Stimulated activated CD8-positive, alpha-beta memory T cell treated with anti-CD3 and anti-CD28 coated beads, Interleukin-2, amount 100 ng/mL, for 48 hours (primary cell): ENCODE measurements around the gene WIZ.

Experiments used
- DNase-seq, 2 donors: peaks; one replicate each; pipeline ENCODE4 v3.0.0-alpha.2; 2020; ENCODE audit warnings: low read depth in 2 of 2

WIZ gene

DNA sequence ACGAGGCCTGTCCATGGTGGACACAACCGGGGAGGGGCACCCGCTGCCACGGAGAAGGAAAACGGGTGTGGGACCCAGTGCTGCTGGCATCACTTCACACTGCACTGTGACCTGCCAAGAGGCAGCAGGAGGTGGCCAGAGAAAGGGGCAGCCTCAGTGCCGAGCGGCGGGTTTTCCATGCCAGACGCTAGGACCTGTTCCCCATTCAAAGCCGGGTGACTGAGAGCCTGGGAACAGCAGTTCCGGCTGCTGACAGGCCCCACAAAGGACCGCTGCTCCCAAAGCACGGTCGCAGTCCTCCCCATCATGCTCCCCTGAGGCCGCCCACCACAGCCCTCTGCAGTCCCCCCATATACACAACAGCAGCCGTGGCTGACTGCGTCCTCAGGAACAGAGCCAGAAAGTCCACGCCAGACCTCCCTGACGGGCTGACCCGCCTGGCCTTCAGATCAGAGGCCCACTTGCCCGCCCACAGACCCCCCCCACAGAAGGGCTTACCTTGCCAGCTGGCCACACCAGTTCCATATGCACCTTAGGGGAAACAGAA, 75.6 kb downstream of the WIZ start:
- no peak for DNase-seq

DNA sequence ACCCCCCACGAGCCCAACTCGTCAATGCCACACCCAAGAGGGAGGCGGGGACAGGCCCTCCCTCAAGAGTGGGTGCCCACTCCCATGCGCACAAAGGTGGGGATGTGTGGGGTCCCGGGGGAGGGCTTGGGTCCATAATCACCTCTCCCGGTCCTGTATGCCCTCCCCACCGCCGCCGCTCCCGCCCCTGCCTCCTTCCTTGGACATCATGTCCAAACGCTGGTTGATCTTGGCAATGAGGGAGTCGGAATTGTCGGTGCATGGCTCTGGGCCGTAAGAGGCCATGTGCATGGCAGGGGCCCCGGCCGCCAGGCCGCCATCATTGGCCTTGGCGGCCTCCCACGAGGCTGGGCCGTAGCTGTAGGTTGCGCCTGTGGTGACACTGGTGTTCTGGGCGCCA, 76.1 kb downstream of the WIZ start:
- DNase-seq = no peak

DNA sequence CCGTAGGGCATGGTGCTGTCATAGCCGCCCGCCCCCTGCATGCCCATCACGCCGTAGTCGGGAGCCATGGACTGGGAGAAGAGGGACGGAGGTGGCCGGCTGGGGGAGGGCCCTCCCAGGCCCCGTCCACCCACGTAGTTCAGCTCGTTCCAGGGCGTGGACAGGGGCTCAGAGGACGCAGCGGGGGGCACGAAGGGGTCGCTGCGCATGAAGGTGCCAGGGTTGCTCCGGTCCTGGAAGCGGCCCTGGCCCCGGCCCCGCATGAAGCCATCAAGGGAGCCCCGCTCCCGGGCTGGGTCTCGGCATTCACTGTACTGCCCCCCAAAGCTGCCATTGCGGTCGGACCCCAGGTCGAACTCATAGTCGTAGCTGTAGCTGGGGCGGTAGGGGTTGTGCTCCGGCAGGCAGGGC, 76.9 kb downstream of the WIZ start:
- no peak for DNase-seq

DNA sequence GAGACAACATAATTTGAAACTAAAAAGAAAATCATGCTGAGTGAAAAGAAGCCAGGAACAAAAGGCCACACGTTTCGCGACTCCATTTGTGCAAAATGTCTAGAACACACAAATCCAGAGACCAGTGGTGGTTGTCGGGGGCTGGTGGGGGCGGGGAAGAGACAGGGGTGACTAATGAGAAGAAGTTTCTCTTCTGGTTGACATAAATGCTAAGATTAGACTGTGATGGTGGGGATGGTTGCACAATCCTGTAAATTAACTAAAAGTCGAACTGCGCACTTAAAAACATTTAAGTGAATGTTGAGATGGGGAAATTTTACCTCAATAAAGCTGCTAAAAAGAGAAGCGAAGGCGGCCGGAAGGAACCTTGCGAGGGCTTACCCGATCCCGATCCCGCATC, 77.3 kb downstream of the WIZ start:
- DNase-seq = peak in 1 of 2 donors; percentile 46

DNA sequence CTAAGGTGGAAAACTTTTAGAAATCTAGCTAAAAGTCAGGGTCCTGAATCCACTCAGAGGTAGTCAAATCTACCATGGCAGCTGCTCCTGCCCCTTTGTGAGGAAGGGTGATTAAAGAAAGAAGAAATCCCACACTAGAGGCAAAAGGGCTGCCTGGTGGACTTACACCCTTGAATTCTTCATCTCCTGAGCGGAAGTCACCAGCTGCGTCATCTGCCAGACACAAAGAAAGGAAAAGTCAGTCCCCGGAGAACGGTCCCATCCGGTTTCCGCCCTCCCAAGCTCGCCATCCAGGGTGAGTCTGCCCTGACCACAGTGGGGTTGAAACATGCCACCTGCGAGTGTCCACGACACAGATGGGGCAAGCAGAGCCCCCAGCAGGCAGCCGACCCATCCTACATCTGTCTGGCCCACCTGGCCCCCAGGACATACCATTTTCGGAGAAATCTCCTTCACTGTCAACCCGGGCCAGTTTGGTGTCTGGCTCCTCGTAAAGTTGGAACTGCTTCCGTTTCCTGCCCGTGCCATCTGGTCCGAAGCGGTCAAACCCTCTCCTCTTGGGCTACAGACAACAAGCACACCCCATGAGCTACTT, 77.9 kb downstream of the WIZ start:
- DNase-seq = no peak

DNA sequence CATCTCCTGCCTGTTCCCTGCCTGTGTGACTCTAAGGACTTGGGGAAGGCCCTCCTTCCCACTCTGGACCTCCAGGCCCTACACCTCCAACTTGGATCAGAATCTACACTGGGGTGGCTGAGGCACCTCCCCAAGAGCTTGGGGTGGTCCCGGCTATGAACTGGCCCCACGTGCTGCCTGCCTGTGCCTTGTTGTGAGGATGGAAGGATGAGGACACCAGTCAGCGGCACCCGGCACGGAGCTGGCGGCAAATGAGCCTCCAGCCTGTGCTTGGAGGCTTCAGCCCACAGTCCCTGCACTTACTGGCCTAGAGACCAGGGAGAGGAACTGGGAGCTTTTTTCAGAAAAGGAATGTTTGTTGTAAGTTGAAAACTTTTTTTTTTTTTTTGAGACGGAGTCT, 78.6 kb downstream of the WIZ start:
- DNase-seq = no peak
